ENCODE data around the gene MBOAT2. TPM values are rescaled to one million over a fixed set of nuclear protein-coding genes. Genes with fewer than 3 reads are reported as not detected.

The MBOAT2 gene
- total and polyA plus RNA-seq, 7 donors = 8.4 to 43.5 (median 15.3) TPM

DNA sequence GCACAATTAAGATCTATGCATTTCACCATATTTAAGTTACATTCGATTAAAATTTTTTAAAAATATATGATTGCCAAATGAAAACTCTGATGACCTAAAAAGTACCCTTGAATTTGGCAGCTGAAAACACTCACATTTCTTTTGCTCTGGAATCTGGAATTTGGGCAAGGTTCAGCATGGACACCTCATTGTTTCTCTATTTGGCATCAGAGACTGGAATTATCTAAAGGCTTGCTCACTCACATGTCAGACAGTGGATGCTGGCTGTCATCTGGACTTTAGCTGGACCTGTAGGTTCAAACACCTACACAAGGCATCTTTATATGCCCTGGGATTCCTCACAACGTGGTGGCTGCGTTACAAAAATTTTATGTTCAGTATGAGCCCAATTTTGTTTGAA lies 16.1 kb downstream of the MBOAT2 start:
- no peak overlapping the region for H3K27ac ChIP-seq
- DNase-seq = no peak
- H3K36me3 ChIP-seq = no peaks in the 10 kb centered on the region
- no peaks in the 10 kb centered on the region for H3K27me3 ChIP-seq
- 90 to 92% methylated on average over 3 of the region's 3 CpGs for WGBS, 2 donors
- peaks cover 0 to 3% (median 2%) of the 10 kb centered on the region in 4 donors for H3K4me1 ChIP-seq
- TF ChIP-seq EP300 (IDR thresholded peaks at IDR 0.05) (no peak), POLR2AphosphoS5 (IDR thresholded peaks at IDR 0.05) (no peak), POLR2A (IDR thresholded peaks at IDR 0.05) (no peak)
- TF ChIP-seq, protein P1, sequence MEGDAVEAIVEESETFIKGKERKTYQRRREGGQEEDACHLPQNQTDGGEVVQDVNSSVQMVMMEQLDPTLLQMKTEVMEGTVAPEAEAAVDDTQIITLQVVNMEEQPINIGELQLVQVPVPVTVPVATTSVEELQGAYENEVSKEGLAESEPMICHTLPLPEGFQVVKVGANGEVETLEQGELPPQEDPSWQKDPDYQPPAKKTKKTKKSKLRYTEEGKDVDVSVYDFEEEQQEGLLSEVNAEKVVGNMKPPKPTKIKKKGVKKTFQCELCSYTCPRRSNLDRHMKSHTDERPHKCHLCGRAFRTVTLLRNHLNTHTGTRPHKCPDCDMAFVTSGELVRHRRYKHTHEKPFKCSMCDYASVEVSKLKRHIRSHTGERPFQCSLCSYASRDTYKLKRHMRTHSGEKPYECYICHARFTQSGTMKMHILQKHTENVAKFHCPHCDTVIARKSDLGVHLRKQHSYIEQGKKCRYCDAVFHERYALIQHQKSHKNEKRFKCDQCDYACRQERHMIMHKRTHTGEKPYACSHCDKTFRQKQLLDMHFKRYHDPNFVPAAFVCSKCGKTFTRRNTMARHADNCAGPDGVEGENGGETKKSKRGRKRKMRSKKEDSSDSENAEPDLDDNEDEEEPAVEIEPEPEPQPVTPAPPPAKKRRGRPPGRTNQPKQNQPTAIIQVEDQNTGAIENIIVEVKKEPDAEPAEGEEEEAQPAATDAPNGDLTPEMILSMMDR (IDR thresholded peaks at IDR 0.05) = no peak
- no peak overlapping the region for H3K4me3 ChIP-seq
- no peaks in the 10 kb centered on the region for H3K9me3 ChIP-seq
- intact Hi-C loops (cut with DNase I) = no loop called here

DNA sequence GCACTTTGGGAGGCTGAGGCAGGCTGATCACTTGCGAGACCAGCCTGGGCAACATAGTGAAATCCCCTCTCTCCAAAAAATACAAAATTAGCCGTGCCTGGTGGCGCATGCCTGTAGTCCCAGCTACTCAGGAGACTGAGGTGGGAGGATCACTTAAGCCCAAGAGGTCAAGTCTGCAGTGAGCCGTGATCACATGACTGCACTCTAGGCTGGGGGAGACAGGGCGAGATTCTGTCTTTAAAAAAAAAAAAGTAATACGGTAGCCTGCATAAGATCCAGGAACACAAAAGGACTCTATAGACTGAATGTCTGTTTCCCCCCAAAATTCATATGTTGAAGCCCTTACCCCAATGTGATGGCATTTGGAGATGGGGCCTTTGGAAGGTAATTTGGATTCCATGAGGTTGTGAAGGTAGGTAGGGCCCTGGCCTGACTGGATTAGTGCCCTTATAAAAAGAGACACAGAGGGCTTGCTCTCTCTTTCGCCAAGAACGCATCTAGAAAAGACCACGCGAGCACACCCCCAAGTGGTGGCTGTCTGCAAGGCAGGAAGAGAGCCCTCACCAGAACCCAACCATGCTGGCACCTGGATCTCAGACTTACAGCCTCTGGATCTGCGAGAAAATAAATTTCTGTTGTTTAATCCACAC lies 17.0 kb downstream of the MBOAT2 start:
- Histone ChIP-seq H3K4me1 (peaks cover 0 to 3% (median 2%) of the 10 kb centered on the region in 4 donors), H3K27me3 (no peaks in the 10 kb centered on the region), H3K27ac (no peak overlapping the region), H3K36me3 (no peaks in the 10 kb centered on the region), H3K4me3 (no peak overlapping the region), H3K9me3 (no peaks in the 10 kb centered on the region)
- intact Hi-C loops (cut with DNase I) = no loop called here
- 93 to 96% methylated on average over 11 of the region's 11 CpGs for WGBS, 2 donors
- TF ChIP-seq EP300 (IDR thresholded peaks at IDR 0.05) (no peak), POLR2AphosphoS5 (IDR thresholded peaks at IDR 0.05) (no peak), POLR2A (IDR thresholded peaks at IDR 0.05) (no peak)
- TF ChIP-seq, protein P1 (IDR thresholded peaks at IDR 0.05) = no peak
- no peak for DNase-seq

DNA sequence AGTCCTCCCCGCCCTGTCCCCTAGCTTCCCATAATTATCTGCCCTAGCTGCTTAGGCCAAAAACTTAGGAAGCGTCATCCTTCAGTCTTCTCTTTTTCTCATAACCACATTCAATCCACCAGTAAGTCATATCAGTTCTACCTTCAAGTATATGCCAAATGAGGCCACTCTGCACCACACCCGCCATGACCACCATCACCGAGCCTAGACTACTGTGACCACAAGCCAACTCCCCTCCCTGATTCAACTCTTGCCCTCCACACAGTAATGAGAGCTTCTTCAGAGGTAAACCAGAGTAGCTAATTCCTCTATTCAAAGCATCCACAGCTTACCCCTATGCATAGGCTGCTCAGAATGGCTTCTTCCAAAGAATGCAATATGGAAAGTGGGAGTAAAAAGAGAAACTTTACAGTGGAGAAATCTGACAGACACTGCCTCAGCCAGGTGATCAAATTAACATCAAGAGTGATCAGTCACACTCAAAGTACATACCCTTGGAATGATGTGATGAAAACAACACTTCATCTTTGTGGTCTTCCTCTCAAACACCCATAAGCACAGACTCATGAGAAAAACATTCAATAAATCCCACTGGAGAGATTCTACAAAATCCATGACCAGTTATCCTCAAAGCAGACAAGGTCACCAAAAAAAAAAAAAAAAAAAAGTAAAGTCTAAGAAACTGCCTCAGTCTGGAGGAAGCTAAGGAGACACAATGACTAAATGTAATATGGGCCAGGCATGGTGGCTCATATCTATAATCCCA lies 17.7 kb downstream of the MBOAT2 start:
- Histone ChIP-seq H3K27me3 (no peaks in the 10 kb centered on the region), H3K27ac (no peak overlapping the region), H3K9me3 (no peaks in the 10 kb centered on the region), H3K4me3 (no peak overlapping the region), H3K36me3 (no peaks in the 10 kb centered on the region), H3K4me1 (peaks cover 0 to 3% (median 2%) of the 10 kb centered on the region in 4 donors)
- TF ChIP-seq POLR2A (IDR thresholded peaks at IDR 0.05) (no peak), POLR2AphosphoS5 (IDR thresholded peaks at IDR 0.05) (no peak), EP300 (IDR thresholded peaks at IDR 0.05) (no peak)
- TF ChIP-seq, protein P1 (IDR thresholded peaks at IDR 0.05) = no peak
- no peak for DNase-seq
- 75 to 88% methylated on average over 4 of the region's 4 CpGs for WGBS, 2 donors
- intact Hi-C loops (cut with DNase I) = no loop called here

DNA sequence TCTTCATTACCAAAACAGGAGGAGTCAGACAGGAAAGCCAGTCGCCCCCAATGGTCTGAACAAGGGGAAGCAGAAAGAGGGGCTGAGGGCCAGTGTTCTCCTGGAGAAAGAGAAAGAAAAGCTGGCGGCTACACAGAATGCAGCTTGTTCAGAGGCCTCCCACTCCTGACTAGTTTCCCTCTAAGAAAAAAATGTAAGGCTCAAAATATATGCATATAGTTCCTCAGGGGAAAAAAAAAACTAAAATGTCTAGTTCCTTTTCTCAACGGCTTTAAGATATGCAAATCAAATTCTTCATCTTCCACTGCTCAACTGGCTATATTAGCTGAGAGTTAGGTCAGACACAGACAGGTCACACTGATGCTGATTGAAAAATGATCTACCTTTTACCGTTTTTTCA lies 18.6 kb downstream of the MBOAT2 start:
- Histone ChIP-seq H3K4me1 (peaks cover 0 to 3% (median 2%) of the 10 kb centered on the region in 4 donors), H3K27ac (no peak overlapping the region), H3K36me3 (no peaks in the 10 kb centered on the region), H3K27me3 (no peaks in the 10 kb centered on the region), H3K9me3 (no peaks in the 10 kb centered on the region), H3K4me3 (no peak overlapping the region)
- 54 to 79% methylated on average over 4 of the region's 4 CpGs for WGBS, 2 donors
- DNase-seq = no peak
- intact Hi-C loops (cut with DNase I) = no loop called here
- TF ChIP-seq POLR2AphosphoS5 (IDR thresholded peaks at IDR 0.05) = no peak
- no peak for TF ChIP-seq EP300 (IDR thresholded peaks at IDR 0.05)
- TF ChIP-seq, protein P1 (IDR thresholded peaks at IDR 0.05) = no peak
- TF ChIP-seq POLR2A (IDR thresholded peaks at IDR 0.05) = no peak
